B cell (primary cell): Measurements from ENCODE around the gene EFNA5. TPM values are rescaled to one million over a fixed set of nuclear protein-coding genes. Genes with fewer than 3 reads are reported as not detected.

ENCODE experiments used
- ATAC-seq: fragments of 200-7000 bp; cut with Tn5 transposase; one replicate; pipeline ENCODE4 v1.10.0; 2021; ENCODE audit warnings: low read depth, mild to moderate bottlenecking, moderate number of reproducible peaks, moderate library complexity
- CTCF ChIA-PET: fragments of 350-600 bp; sonication (Branson Sonifier 250); formaldehyde crosslinking; loops from one replicate; lab custom pipeline; 2021; ENCODE audit warnings: antibody characterized with exemption, inconsistent platforms; lab: Charles Lee
- POLR2A ChIA-PET: fragments of 350-600 bp; sonication (Branson Sonifier 250); formaldehyde crosslinking; loops from one replicate; lab custom pipeline; 2021; ENCODE audit warnings: antibody characterized with exemption; lab: Charles Lee
- DNase-seq: peaks from one replicate; pipeline ENCODE4 v3.0.0; 2013
- H2AFZ ChIP-seq: 2 replicates; pipeline ENCODE4 v1.6.1; 2012; ENCODE audit warnings: mild to moderate bottlenecking, low read depth, low read length; ENCODE audit not compliant: insufficient read depth, poor library complexity, severe bottlenecking
- H3K27ac ChIP-seq, 2 donors: 1 replicate in 1 of 2; 2 replicates in 1 of 2; pipeline ENCODE4 v1.5.1; 2012 to 2013; ENCODE audit warnings: low read length in 2 of 2, mild to moderate bottlenecking in 2 of 2, moderate library complexity in 1 of 2
- H3K27me3 ChIP-seq, 4 experiments: fragments of 200-600 bp in 1 of 4; sonication (generic) in 1 of 4; replicated peaks in 1 of 4; 1 replicate in 2 of 4; 2 replicates in 2 of 4; pipeline versions ENCODE4 v1.6.1 to v1.7.0; 2013 to 2016; ENCODE audit warnings: low read length in 3 of 4, mild to moderate bottlenecking in 2 of 4, mixed read lengths in 1 of 4, moderate library complexity in 1 of 4; ENCODE audit not compliant: insufficient read depth in 4 of 4, control insufficient read depth in 3 of 4; ENCODE audit errors: control extremely low read depth in 1 of 4
- H3K36me3 ChIP-seq, 2 experiments: replicated peaks in 1 of 2; 1 replicate in 1 of 2; 2 replicates in 1 of 2; pipeline versions ENCODE4 v1.6.1 to v1.7.1; 2013; ENCODE audit warnings: low read length in 1 of 2; ENCODE audit not compliant: insufficient read depth in 2 of 2, control insufficient read depth in 1 of 2; ENCODE audit errors: control extremely low read depth in 1 of 2, extremely low read depth in 1 of 2
- H3K4me1 ChIP-seq, 2 donors: fragments of 200-600 bp in 1 of 2; sonication (generic) in 1 of 2; 1 replicate in 1 of 2; 2 replicates in 1 of 2; pipeline versions ENCODE4 v1.5.1 to v1.6.1; 2013 to 2017; ENCODE audit warnings: low read length in 2 of 2; ENCODE audit not compliant: control insufficient read depth in 2 of 2, insufficient read depth in 2 of 2
- H3K4me2 ChIP-seq: replicated peaks from 2 replicates; pipeline ENCODE3; 2012; ENCODE audit warnings: mild to moderate bottlenecking, low read depth, low read length; ENCODE audit not compliant: poor library complexity, severe bottlenecking
- H3K4me3 ChIP-seq, 5 experiments: fragments of 200-600 bp in 1 of 5; sonication (generic) in 1 of 5; 1 replicate in 3 of 5; 2 replicates in 2 of 5; pipeline versions ENCODE4 v1.5.1 to v1.7.0; 2011 to 2016; ENCODE audit warnings: low read length in 4 of 5, mild to moderate bottlenecking in 4 of 5, low read depth in 2 of 5, control low read depth in 1 of 5, moderate library complexity in 1 of 5; ENCODE audit not compliant: insufficient read depth in 1 of 5; ENCODE audit errors: control extremely low read depth in 1 of 5, extremely low read depth in 1 of 5
- H3K79me2 ChIP-seq: fragments of 200-600 bp; sonication (generic); one replicate; pipeline ENCODE4 v1.6.0; 2016; ENCODE audit warnings: low read length; ENCODE audit not compliant: control insufficient read depth, insufficient read depth
- H3K9ac ChIP-seq: fragments of 200-600 bp; sonication (generic); 2 replicates; pipeline ENCODE4 v1.6.1; 2017; ENCODE audit warnings: mild to moderate bottlenecking, low read length, moderate library complexity
- H3K9me3 ChIP-seq, 3 donors: one replicate each; pipeline versions ENCODE4 v1.6.1 to v1.7.1; 2013; ENCODE audit warnings: low read length in 2 of 3; ENCODE audit not compliant: control insufficient read depth in 2 of 3, insufficient read depth in 1 of 3; ENCODE audit errors: control extremely low read depth in 1 of 3
- H4K20me1 ChIP-seq: 2 replicates; pipeline ENCODE4 v1.6.0; 2012; ENCODE audit warnings: mild to moderate bottlenecking, low read length; ENCODE audit not compliant: insufficient read depth, control insufficient read depth, poor library complexity, severe bottlenecking
- H3K27ac Mint-ChIP-seq: one replicate; pipeline ENCODE4 v1.8.0; 2021; ENCODE audit warnings: mixed read lengths
- H3K27me3 Mint-ChIP-seq: one replicate; pipeline ENCODE4 v1.8.0; 2021; ENCODE audit warnings: mixed read lengths
- H3K4me1 Mint-ChIP-seq: one replicate; pipeline ENCODE4 v1.8.0; 2021; ENCODE audit warnings: mixed read lengths
- H3K4me3 Mint-ChIP-seq: one replicate; pipeline ENCODE4 v1.8.0; 2021; ENCODE audit warnings: mixed read lengths
- H3K9me3 Mint-ChIP-seq: one replicate; pipeline ENCODE4 v1.8.0; 2022; ENCODE audit warnings: mixed read lengths; ENCODE audit not compliant: insufficient read depth
- EZH2 ChIP-seq: IDR thresholded peaks from 2 replicates; pipeline ENCODE4 v1.6.1; 2012; ENCODE audit warnings: borderline replicate concordance, low read depth, mild to moderate bottlenecking, moderate library complexity, low read length; ENCODE audit not compliant: insufficient read depth, poor library complexity, severe bottlenecking
- WGBS: methylation state at CpG from one replicate; pipeline ENCODE4 v1.1.5; 2013; ENCODE audit warnings: missing lambda C conversion rate; ENCODE audit not compliant: insufficient coverage; 5-methylcytosine and 5-hydroxymethylcytosine counted together
- intact Hi-C: fragments of 100-400 bp; cut with micrococcal nuclease; formaldehyde crosslinking; loops from one replicate; pipeline ENCODE4 v1.10.0; 2022
- polyA plus RNA-seq: library from polyadenylated mRNA; depleted of rRNA; stranded (reverse); fragments of >200 nt; gene quantifications from 2 replicates; pipeline ENCODE4 v1.2.3, GENCODE V29; 2012
- total RNA-seq, 2 donors: library from RNA; stranded (reverse); fragments of 120-200 nt in 1 of 2; gene quantifications; 1 replicate in 1 of 2; 2 replicates in 1 of 2; pipeline versions ENCODE4 v1.2.3 to v1.2.4, GENCODE V29; 2013 to 2022
- TF ChIP-seq, protein P1 (sequence below): fragments of 200-600 bp; IDR thresholded peaks from one replicate; pipeline ENCODE4 v1.8.0; 2022; ENCODE audit warnings: antibody characterized with exemption, mild to moderate bottlenecking

The EFNA5 gene
- total and polyA plus RNA-seq, 2 donors (not counting 1 experiment from before 2014, with no cell fraction given) = not detected

- Histone ChIP-seq H3K27ac (no peak overlapping the region), H3K9ac (no peak overlapping the region), H2AFZ (no peak overlapping the region), H4K20me1 (no peaks in the 10 kb centered on the region), H3K36me3 (no peaks in the 10 kb centered on the region), H3K4me2 (no peak overlapping the region), H3K79me2 (no peaks in the 10 kb centered on the region), H3K9me3 (no peaks in the 10 kb centered on the region), H3K4me1 (peaks cover 11% of the 10 kb centered on the region in 2 donors), H3K27me3 (no peaks in the 10 kb centered on the region), H3K4me3 (no peak overlapping the region)
- ChIA-PET POLR2A (no interaction called here), CTCF (no interaction called here)
- Mint-ChIP-seq H3K27ac (no peak overlapping the region), H3K27me3 (peaks cover 4% of the 10 kb centered on the region), H3K4me3 (no peak overlapping the region), H3K4me1 (peaks cover 7% of the 10 kb centered on the region), H3K9me3 (no peaks in the 10 kb centered on the region)
- no peak for TF ChIP-seq EZH2
- no peak for DNase-seq
- ATAC-seq = no peak
- intact Hi-C loops = no loop called here
- no CpG with 5 or more reads among the region's 2 CpGs for WGBS
Observed at GRCh38 chr5:107364443-107365319, 306.1 kb downstream of the EFNA5 start.

- Histone ChIP-seq H3K27me3 (no peaks in the 10 kb centered on the region), H3K36me3 (no peaks in the 10 kb centered on the region), H3K9me3 (no peaks in the 10 kb centered on the region), H3K27ac (no peak overlapping the region), H3K9ac (no peak overlapping the region), H2AFZ (no peak overlapping the region), H3K4me3 (no peak overlapping the region), H3K79me2 (no peaks in the 10 kb centered on the region), H3K4me1 (peaks cover 11% of the 10 kb centered on the region in 2 donors), H3K4me2 (no peak overlapping the region), H4K20me1 (no peaks in the 10 kb centered on the region)
- ChIA-PET POLR2A (no interaction called here), CTCF (no interaction called here)
- Mint-ChIP-seq H3K4me1 (peaks cover 7% of the 10 kb centered on the region), H3K4me3 (no peak overlapping the region), H3K27me3 (peaks cover 4% of the 10 kb centered on the region), H3K9me3 (no peaks in the 10 kb centered on the region), H3K27ac (no peak overlapping the region)
- WGBS = 100% methylated on average over 1 of the region's 3 CpGs
- intact Hi-C loops = no loop called here
- DNase-seq (no peak), ATAC-seq (no peak)
- no peak for TF ChIP-seq EZH2
- TF ChIP-seq, protein P1, sequence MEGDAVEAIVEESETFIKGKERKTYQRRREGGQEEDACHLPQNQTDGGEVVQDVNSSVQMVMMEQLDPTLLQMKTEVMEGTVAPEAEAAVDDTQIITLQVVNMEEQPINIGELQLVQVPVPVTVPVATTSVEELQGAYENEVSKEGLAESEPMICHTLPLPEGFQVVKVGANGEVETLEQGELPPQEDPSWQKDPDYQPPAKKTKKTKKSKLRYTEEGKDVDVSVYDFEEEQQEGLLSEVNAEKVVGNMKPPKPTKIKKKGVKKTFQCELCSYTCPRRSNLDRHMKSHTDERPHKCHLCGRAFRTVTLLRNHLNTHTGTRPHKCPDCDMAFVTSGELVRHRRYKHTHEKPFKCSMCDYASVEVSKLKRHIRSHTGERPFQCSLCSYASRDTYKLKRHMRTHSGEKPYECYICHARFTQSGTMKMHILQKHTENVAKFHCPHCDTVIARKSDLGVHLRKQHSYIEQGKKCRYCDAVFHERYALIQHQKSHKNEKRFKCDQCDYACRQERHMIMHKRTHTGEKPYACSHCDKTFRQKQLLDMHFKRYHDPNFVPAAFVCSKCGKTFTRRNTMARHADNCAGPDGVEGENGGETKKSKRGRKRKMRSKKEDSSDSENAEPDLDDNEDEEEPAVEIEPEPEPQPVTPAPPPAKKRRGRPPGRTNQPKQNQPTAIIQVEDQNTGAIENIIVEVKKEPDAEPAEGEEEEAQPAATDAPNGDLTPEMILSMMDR = no peak
Observed at GRCh38 chr5:107363768-107364167, 307.0 kb downstream of the EFNA5 start.
